Mesendoderm (in vitro differentiated cells): Measurements from ENCODE around the gene CDK14.

Experiments
- DNase-seq: peaks from one replicate; pipeline ENCODE4 v3.0.0; 2013
- H2AK5ac ChIP-seq: 2 replicates; pipeline ENCODE4 v1.6.1; 2013; ENCODE audit warnings: low read length, inconsistent platforms
- H2BK120ac ChIP-seq: 2 replicates; pipeline ENCODE4 v1.6.1; 2013; ENCODE audit warnings: low read depth, mild to moderate bottlenecking, low read length, moderate library complexity, mixed read lengths
- H2BK15ac ChIP-seq: replicated peaks from 2 replicates; pipeline ENCODE4 v1.6.1; 2013; ENCODE audit warnings: low read depth, mild to moderate bottlenecking, moderate library complexity
- H2BK5ac ChIP-seq: 2 replicates; pipeline ENCODE4 v1.6.1; 2013; ENCODE audit warnings: low read length, inconsistent platforms
- H3K18ac ChIP-seq: 2 replicates; pipeline ENCODE4 v1.6.1; 2013; ENCODE audit warnings: mild to moderate bottlenecking, low read length, mixed read lengths
- H3K23ac ChIP-seq: one replicate; pipeline ENCODE4 v1.6.1; 2013; ENCODE audit warnings: low read length
- H3K27ac ChIP-seq: 2 replicates; pipeline ENCODE4 v1.5.1; 2013; ENCODE audit warnings: low read depth, mild to moderate bottlenecking, inconsistent platforms, low read length, moderate library complexity
- H3K27me3 ChIP-seq: 2 replicates; pipeline ENCODE4 v1.6.1; 2013; ENCODE audit warnings: low read length, control low read depth, mild to moderate bottlenecking, inconsistent platforms; ENCODE audit not compliant: insufficient read depth, poor library complexity
- H3K36me3 ChIP-seq: 2 replicates; pipeline ENCODE4 v1.6.1; 2013; ENCODE audit warnings: low read length, inconsistent platforms; ENCODE audit not compliant: control insufficient read depth, insufficient read depth
- H3K4ac ChIP-seq: one replicate; pipeline ENCODE4 v1.6.1; 2013; ENCODE audit warnings: low read depth, mild to moderate bottlenecking, low read length, moderate library complexity
- H3K4me1 ChIP-seq: 2 replicates; pipeline ENCODE4 v1.6.1; 2013; ENCODE audit warnings: low read depth, low read length, inconsistent platforms; ENCODE audit not compliant: control insufficient read depth
- H3K4me2 ChIP-seq: 2 replicates; pipeline ENCODE4 v1.6.1; 2013; ENCODE audit warnings: low read length
- H3K4me3 ChIP-seq: 2 replicates; pipeline ENCODE4 v1.5.1; 2013; ENCODE audit warnings: mild to moderate bottlenecking, low read length
- H3K56ac ChIP-seq: one replicate; pipeline ENCODE4 v1.6.1; 2013; ENCODE audit warnings: low read length
- H3K79me1 ChIP-seq: 2 replicates; pipeline ENCODE4 v1.6.1; 2013; ENCODE audit warnings: low read length, inconsistent platforms
- H3K79me2 ChIP-seq: 2 replicates; pipeline ENCODE4 v1.6.1; 2013; ENCODE audit warnings: mild to moderate bottlenecking, low read length; ENCODE audit not compliant: control insufficient read depth, insufficient read depth
- H3K9ac ChIP-seq: 2 replicates; pipeline ENCODE4 v1.6.1; 2013; ENCODE audit warnings: low read length, inconsistent platforms
- H4K5ac ChIP-seq: one replicate; pipeline ENCODE4 v1.6.1; 2013; ENCODE audit warnings: low read length
- H4K8ac ChIP-seq: one replicate; pipeline ENCODE4 v1.6.1; 2013; ENCODE audit warnings: low read depth, mild to moderate bottlenecking, control low read depth, low read length, moderate library complexity
- WGBS: extraction: QIAGEN DNeasy Blood & Tissue Kit; methylation state at CpG from one replicate; pipeline ENCODE4 v1.1.7; 2013; ENCODE audit warnings: low lambda C conversion rate, missing lambda C conversion rate; ENCODE audit not compliant: insufficient coverage; ENCODE audit errors: extremely low coverage; 5-methylcytosine and 5-hydroxymethylcytosine counted together

The CDK14 gene

DNA sequence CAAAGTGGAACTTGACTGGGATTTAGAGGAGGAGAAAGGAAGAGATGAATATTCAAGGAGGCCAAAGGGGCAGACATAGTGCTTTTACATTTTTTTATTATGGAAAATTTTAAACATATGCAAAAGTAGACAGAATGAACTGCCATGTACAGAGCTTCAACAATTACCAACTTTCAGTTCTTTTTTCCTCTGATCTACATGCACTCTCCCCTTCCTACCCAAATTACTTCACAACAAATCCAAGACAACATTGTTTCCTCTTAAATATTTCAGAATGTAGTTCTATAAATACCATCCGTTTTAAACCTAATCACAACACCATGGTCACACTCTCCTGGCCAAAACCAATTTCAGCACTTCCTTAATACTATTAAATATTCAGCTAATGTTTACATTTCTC lies 584.6 kb downstream of the CDK14 start:
- Histone ChIP-seq H3K9ac (no peak overlapping the region), H3K56ac (no peak overlapping the region), H3K23ac (no peak overlapping the region), H4K8ac (no peak overlapping the region), H3K4me3 (no peak overlapping the region), H3K4me2 (no peak overlapping the region), H2BK120ac (no peak overlapping the region), H3K27ac (no peak overlapping the region), H2AK5ac (no peak overlapping the region), H3K18ac (no peak overlapping the region), H2BK15ac (no peak overlapping the region), H3K79me2 (no peaks in the 10 kb centered on the region), H2BK5ac (no peak overlapping the region), H4K5ac (no peak overlapping the region), H3K79me1 (no peaks in the 10 kb centered on the region), H3K4me1 (no peaks in the 10 kb centered on the region), H3K27me3 (no peaks in the 10 kb centered on the region), H3K4ac (no peak overlapping the region), H3K36me3 (no peaks in the 10 kb centered on the region)
- 100% methylated on average over 1 of the region's 1 CpG for WGBS
- no peak for DNase-seq

GRCh38 chr7:91181949-91182348 lies 585.8 kb downstream of the CDK14 start:
- no peak overlapping the region for H3K18ac ChIP-seq
- no peak overlapping the region for H3K4ac ChIP-seq
- H3K79me2 ChIP-seq: no peaks in the 10 kb centered on the region
- no peak for DNase-seq
- H4K5ac ChIP-seq: no peak overlapping the region
- H3K56ac ChIP-seq: no peak overlapping the region
- no peak overlapping the region for H2AK5ac ChIP-seq
- no peak overlapping the region for H3K23ac ChIP-seq
- H3K27me3 ChIP-seq: no peaks in the 10 kb centered on the region
- H3K79me1 ChIP-seq: no peaks in the 10 kb centered on the region
- no peak overlapping the region for H2BK15ac ChIP-seq
- H3K9ac ChIP-seq: no peak overlapping the region
- H4K8ac ChIP-seq: no peak overlapping the region
- H3K4me2 ChIP-seq: no peak overlapping the region
- no peaks in the 10 kb centered on the region for H3K36me3 ChIP-seq
- no peak overlapping the region for H2BK5ac ChIP-seq
- H3K4me1 ChIP-seq: no peaks in the 10 kb centered on the region
- H2BK120ac ChIP-seq: no peak overlapping the region
- H3K4me3 ChIP-seq: no peak overlapping the region
- H3K27ac ChIP-seq: no peak overlapping the region

DNA sequence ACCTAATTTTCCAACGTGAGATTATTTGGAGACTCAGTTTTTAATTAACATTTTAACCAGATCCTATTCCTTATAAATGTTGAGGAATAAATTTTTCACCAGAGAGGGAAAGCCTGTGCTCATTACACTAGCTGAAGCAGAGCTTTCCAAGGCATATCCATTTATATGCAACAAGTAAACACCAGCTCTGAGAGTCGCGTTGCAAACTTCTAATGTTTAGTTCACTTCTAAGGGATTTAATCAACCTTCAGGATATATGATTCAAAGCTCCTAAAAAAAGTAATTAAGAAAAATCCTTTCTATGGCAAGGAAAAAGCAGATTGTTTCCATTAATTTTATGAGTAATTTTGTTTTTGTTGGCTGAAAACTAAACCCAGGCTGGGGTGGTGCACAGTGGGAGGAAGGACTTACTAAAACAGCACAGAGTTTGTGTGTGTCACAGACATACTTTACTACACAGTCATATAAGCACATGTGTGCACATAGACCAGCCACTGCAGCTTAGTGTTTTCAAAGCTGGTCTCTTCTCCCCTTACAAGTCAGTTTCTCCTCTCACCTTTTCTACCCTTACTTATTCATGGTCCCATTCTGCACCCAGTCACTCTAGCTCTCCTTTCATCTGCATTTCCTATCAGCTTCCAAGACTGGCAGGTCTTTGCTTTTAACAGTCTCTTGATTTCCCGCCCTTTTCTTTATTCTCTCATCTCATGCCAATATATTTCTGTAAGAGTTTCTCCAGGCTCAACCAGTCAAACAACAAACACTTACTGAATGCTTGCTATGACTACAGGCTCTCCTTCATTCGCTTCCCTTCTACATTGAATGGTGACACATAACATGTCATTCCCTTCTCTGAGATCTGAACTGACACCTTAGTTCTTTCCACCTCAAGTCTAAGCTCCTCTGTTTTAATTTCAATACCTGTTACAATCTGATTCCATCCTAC lies 587.0 kb downstream of the CDK14 start:
- DNase-seq: no peak
- H3K4me2 ChIP-seq: no peak overlapping the region
- no CpG with 5 or more reads among the region's 5 CpGs for WGBS

DNA sequence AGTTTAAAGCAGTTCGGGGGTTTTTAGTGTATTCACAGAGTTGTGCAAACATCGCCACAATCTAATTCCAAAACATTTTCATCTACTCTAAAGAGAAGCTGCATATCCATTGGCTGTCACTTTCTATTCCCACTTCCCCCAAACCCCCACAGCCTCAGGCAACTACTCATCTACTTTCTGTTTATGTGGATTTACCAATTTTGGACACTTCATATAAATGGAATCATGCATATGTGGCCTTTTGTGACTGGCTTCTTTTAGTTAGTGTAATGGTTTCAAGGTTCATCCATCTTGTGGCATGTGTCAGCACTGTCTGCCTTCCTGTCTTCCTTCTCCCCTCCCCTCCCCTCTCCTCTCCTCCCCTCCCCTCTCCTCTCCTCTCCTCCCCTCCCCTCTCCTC lies 589.6 kb downstream of the CDK14 start:
- Histone ChIP-seq H4K5ac (no peak overlapping the region), H3K27ac (no peak overlapping the region), H3K36me3 (no peaks in the 10 kb centered on the region), H2BK5ac (no peak overlapping the region), H2AK5ac (no peak overlapping the region), H3K4me3 (no peak overlapping the region), H3K27me3 (no peaks in the 10 kb centered on the region), H2BK15ac (no peak overlapping the region), H4K8ac (no peak overlapping the region), H3K23ac (no peak overlapping the region), H3K79me1 (no peaks in the 10 kb centered on the region), H3K56ac (no peak overlapping the region), H3K4me2 (no peak overlapping the region), H3K9ac (no peak overlapping the region), H3K4me1 (no peaks in the 10 kb centered on the region), H3K4ac (no peak overlapping the region), H3K79me2 (no peaks in the 10 kb centered on the region), H2BK120ac (no peak overlapping the region), H3K18ac (no peak overlapping the region)
- WGBS: no CpG with 5 or more reads among the region's 2 CpGs
- no peak for DNase-seq

More for the DNA sequence above, 587.0 kb downstream of the CDK14 start:
- Histone ChIP-seq H3K79me1 (no peaks in the 10 kb centered on the region), H2BK120ac (no peak overlapping the region), H3K4me3 (no peak overlapping the region), H3K4me1 (no peaks in the 10 kb centered on the region), H2BK15ac (no peak overlapping the region), H3K27me3 (no peaks in the 10 kb centered on the region), H3K23ac (no peak overlapping the region), H3K4ac (no peak overlapping the region), H3K27ac (no peak overlapping the region), H3K18ac (no peak overlapping the region), H3K36me3 (no peaks in the 10 kb centered on the region), H4K8ac (no peak overlapping the region), H3K9ac (no peak overlapping the region), H3K79me2 (no peaks in the 10 kb centered on the region), H2AK5ac (no peak overlapping the region), H3K56ac (no peak overlapping the region), H4K5ac (no peak overlapping the region), H2BK5ac (no peak overlapping the region)

GRCh38 chr7:91187061-91187460 lies 590.9 kb downstream of the CDK14 start:
- Histone ChIP-seq H2BK15ac (no peak overlapping the region), H3K27me3 (no peaks in the 10 kb centered on the region), H3K18ac (no peak overlapping the region), H4K8ac (no peak overlapping the region), H3K4ac (no peak overlapping the region), H3K4me3 (no peak overlapping the region), H3K23ac (no peak overlapping the region), H4K5ac (no peak overlapping the region), H3K9ac (no peak overlapping the region), H3K79me1 (no peaks in the 10 kb centered on the region), H2BK5ac (no peak overlapping the region), H3K4me2 (no peak overlapping the region), H2BK120ac (no peak overlapping the region), H3K4me1 (no peaks in the 10 kb centered on the region), H3K56ac (no peak overlapping the region), H3K79me2 (no peaks in the 10 kb centered on the region), H3K27ac (no peak overlapping the region), H2AK5ac (no peak overlapping the region), H3K36me3 (no peaks in the 10 kb centered on the region)
- DNase-seq: no peak
- no CpG with 5 or more reads among the region's 2 CpGs for WGBS

DNA sequence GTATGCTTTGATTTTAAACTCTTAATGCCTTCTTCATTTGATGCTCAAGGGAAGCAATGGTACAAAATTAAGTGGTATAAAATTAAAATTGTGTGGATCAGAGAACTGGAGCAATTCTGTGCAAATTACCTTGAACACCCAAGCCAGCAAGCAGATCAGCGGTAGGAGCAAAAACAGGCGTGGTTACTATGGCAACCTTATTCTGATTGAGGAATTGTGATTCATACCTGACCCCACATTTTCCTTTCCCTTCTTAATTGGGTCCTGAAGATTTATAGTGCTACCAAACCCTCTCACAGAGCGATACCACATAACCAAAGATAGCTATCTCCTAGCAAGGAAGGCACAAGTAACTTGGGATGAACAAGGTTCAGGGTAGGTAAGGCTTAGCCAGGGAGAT lies 595.6 kb downstream of the CDK14 start:
- H3K79me1 ChIP-seq: no peaks in the 10 kb centered on the region
- H4K5ac ChIP-seq: no peak overlapping the region
- no peak overlapping the region for H4K8ac ChIP-seq
- H3K27me3 ChIP-seq: no peaks in the 10 kb centered on the region
- no peak overlapping the region for H2BK15ac ChIP-seq
- no peak overlapping the region for H3K18ac ChIP-seq
- peak; percentile 22 for DNase-seq
- H3K9ac ChIP-seq: no peak overlapping the region
- H3K56ac ChIP-seq: no peak overlapping the region
- no peak overlapping the region for H2BK5ac ChIP-seq
- no peak overlapping the region for H3K4ac ChIP-seq
- WGBS: no CpG with 5 or more reads among the region's 3 CpGs
- H2BK120ac ChIP-seq: no peak overlapping the region
- H3K4me1 ChIP-seq: no peaks in the 10 kb centered on the region
- no peak overlapping the region for H3K4me2 ChIP-seq
- H3K4me3 ChIP-seq: no peak overlapping the region
- H3K36me3 ChIP-seq: no peaks in the 10 kb centered on the region
- no peak overlapping the region for H3K23ac ChIP-seq
- H2AK5ac ChIP-seq: no peak overlapping the region
- no peaks in the 10 kb centered on the region for H3K79me2 ChIP-seq
- H3K27ac ChIP-seq: no peak overlapping the region
